HT-29 (cell line): ENCODE data around the gene NT5C. TPM values are rescaled to one million over a fixed set of nuclear protein-coding genes. Genes with fewer than 3 reads are reported as not detected.
"Not testable (repeated sequence)": the region's sequence is repeated elsewhere in the genome, so short reads cannot be mapped to it uniquely, and the experiment has no call there.

Source experiments
- DNase-seq: peaks from one replicate; pipeline ENCODE4 v3.0.0-alpha.2; 2015; ENCODE audit warnings: low spot score
- total RNA-seq: library from RNA; depleted of rRNA; stranded (reverse); fragments of >200 nt; shearing (Covaris generic); gene quantifications from 2 replicates; pipeline ENCODE4 v1.2.3, GENCODE V29; 2014

NT5C gene
- total RNA-seq, 1 experiment from 2014 or later = 233 TPM

DNA sequence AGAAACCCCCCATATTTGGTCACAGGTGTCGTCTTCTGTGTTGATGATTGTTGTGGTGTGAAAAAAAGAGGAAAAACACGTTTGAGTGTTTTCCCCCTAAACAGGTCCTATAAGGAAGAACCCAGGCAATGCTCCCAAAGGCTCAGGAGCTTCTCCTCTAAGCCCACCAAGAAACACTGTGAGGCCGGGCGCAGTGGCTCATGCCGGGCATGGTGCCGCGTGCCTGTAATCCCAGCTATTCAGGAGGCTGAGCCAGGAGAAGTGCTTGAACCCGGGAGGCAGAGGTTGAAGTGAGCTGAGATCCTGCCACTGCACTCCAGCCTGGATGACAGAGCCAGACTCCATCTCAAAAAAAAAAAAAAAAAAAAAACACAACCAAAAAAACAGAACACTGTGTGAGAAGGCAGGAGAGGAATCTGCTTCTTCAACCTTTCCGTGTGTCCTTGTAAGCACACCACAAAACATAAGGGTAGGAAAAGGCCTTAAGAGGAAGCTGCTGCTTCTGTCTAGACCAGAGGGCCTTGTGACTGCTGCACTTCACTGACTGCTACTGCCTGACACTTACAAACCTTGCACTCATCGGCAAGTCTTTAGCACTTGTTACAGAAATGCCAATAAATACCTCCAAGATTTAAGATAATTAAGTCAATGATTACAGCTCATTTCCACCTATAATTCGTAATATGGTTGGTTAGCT lies 13.4 kb upstream of the NT5C start:
- no peak for DNase-seq

DNA sequence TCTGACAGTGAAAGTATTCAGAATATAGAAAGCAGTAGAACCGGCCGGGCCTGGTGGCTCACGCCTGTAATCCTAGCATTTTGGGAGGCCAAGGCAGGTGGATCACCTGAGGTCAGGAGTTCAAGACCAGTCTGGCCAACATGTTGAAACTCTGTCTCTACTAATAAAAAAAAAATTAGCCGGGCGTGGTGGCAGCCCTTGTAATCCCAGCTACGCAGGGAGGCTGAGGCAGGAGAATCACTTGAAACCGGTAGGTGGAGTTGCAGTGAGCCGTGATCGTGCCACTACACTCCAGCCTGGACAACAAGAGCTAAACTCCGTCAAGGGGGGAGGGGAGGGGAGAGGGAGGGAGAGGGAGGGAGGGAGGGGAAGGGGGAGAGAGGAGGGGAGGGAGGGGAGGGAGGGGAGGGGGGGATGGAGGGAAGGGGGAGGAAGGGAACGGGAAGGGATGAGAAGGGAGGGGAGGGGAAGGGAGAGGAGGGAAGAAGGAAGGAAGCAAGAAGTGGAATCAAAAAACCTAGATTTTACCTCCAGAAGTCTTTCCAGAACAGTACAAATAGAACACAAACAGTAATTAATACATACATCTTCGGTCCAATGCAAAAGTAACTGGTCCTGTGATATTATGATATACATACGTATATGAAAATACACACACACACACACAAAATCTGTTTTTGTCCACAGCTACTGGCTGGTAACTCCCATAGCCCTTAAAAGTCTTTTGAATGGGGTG lies 10.9 kb upstream of the NT5C start:
- no peak for DNase-seq

DNA sequence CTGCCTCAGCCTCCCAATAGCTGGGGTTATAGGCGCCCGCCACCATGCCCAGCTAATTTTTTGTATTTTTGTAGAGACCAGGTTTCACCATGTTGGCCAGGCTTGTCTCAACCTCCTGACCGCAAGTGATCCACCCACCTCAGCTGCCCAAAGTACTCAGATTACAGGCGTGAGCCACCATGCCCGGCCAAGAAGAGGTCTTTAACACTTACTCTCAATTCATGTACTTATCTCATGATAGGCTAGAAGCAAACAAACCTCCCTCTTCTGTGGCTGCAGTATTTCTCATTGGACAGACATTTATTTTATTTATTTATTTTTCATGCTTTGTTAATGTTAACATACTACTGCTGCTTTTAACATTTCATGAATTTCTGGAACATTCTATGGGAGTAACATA lies 7.0 kb upstream of the NT5C start:
- no peak for DNase-seq

DNA sequence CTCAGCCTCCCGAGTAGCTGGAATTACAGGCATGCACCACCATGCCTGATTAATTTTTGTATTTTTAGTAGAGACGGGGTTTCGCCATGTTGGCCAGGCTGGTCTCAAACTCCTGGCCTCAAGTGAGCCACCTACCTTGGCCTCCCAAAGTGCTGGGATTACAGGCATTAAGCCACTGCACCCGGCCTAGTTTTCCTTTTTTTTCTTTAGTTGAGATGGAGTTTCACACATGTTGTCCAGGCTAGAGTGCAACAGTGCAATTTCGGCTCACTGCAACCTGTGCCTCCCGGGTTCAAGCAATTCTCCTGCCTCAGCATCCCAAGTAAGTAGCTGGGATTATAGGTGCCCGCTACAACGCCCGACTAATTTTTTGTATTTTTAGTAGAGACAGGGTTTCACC lies 6.2 kb upstream of the NT5C start:
- DNase-seq = not testable (repeated sequence)

DNA sequence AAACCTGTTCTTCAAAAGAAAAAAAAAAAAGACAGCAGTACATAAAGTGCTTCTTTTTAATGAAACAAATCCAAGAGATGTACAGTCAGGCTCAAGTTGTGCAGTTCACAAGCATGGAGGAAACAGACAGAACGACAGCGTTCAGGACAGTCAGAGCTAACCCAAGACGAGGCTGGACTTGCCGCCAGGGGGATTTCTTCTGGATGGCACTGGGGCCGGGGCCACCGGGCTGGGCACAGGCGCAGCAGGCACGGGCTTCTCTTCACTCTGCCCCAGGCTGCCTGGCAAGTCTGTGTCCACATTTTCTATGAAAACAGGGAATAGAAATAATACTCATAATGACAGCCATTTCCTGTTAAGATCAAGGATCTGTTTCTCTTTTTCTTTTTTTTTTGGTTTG lies 4.4 kb upstream of the NT5C start:
- no peak for DNase-seq

DNA sequence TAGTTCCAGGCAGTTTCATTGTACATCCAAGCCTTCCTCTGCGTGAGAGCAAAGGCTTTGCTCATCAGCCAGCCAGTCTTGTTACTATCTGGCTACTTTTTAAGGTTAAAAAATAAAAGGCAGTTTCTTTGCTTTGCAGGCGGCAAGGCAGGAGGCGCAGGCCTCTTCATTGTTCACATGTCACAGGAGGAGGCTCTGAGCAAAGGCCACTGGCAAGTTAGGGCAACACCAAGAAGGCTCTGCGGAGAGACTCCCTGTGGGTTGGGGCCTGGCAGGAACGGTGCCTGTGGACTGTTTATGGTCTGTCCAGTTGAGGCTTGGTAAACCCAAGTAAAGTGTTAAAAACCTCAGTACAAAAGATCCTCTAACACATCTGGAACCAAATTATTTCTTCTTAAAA lies 3.9 kb upstream of the NT5C start:
- no peak for DNase-seq

DNA sequence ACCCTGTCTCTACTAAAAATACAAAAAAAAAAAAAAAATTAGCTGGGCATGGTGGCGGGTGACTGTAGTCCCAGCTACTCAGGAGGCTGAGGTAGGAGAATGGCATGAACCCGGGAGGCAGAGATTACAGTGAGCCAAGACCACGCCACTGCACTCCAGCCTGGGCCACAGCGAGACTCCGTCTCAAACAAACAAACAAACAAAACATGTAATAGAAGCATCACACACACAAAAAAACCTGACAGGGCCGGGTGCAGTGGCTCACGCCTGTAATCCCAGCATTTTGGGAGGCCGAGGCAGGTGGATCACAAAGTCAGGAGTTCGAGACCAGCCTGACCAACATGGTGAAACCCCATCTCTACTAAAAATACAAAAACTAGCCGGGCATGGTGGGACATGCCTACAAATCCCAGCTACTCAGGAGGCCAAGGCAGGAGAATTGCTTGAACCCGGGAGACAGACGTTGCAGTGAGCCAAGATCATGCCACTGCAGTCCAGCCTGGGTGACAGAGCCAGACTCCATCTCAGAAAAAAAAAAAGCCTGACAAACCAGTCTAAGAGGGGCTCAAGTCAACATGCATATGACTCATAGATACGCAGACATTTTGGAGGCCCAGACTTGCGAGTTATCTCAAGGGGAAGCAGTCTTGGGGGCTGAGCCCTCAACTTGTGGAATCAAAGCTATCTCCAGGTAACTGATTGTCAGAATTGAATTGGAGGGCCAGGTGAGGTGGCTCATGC lies 2.2 kb upstream of the NT5C start:
- not testable (repeated sequence) for DNase-seq

DNA sequence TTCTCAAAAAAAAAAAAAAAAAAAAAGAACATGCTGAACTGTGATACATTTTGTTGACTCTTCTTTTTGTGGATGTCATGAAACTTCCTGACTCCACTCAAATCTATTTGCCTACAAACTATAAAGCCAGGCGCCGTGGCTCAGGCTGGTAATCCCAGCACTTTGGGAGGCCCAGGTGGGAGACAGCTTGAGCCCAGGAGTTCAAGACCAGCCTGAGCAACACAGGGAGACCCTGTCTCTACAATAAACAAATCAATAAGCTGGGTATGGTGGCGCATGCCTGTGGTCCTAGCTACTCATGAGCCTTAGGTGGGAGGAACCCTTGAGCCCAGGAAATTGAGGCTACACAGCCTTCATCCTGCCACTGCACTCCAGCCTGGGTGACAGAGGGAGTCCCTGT lies 1.5 kb upstream of the NT5C start:
- no peak for DNase-seq

DNA sequence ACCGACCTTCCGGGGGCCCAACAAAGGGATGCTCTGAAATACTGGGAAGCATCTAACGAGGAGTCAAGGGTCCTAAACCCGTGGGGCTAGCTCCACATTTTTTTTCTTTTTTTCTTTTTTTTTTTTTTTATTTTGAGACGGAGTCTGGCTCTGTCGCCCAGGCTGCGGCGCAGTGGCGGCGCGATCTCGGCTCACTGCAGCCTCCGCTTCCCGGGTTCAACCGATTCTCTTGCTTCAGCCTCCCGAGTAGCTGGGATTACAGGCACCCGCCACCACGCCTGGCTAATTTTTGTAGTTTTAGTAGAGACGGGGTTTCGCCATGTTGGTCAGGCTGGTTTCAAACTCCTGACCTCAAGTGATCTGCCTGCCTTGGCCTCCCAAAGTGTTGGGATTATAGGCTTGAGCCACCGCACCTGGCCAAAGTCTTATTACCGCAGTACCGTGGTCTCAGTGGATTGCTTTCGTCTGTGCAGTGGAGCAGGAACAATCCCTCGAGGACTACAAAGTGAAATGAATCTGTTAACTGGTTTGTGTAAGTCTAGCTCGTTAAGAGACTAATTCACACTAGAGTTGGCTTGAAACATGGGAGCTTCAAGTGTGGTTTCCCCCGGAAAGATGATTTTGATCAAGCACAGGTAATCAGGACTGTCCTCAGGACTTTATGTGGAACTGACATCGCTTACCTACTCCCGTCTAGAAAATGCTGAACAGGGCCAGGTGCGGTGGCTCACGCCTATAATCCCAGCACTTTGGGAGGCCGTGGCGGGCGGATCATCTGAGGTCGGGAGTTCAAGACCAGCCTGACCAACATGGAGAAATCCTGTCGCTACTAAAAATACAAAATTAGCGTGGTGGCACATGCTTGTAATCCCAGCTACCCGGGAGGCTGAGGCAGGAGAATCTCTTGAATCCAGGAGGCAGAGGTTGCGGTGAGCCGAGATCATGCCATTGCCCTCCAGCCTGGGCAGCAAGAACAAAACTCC lies 767 bp upstream of the NT5C start:
- not testable (repeated sequence) for DNase-seq

DNA sequence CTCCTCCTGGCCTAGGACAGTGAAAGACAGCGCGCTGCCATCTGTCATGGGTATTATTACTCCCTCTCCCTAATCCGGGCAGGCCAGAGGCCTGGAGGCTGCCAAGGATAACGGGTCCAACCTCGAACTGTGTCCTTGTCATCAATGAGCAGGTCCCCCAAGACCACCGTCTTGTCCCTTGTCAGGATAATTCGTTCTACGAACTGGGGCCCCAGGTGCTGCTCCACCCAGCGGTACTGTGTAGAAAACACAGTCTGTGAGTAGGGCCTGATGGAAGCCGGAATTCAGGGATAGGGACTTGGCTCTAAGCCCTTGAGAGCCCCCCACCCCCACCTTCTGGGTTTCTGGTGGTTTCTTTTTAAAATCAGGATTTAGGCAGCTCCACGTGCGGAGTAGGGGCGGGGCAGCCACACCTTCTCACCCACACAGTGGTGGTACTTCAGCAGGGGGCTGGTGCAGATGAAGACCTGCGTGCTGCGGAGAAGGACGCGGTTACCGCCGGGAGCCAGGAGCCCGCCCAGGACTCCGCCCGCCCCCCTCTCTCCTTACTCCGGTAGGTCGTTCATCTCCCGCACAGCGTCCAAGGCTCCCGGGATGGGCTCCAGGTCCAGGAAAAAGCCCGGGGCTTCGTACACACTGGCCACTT lies 787 bp downstream of the NT5C start:
- DNase-seq = peak; percentile 73

DNA sequence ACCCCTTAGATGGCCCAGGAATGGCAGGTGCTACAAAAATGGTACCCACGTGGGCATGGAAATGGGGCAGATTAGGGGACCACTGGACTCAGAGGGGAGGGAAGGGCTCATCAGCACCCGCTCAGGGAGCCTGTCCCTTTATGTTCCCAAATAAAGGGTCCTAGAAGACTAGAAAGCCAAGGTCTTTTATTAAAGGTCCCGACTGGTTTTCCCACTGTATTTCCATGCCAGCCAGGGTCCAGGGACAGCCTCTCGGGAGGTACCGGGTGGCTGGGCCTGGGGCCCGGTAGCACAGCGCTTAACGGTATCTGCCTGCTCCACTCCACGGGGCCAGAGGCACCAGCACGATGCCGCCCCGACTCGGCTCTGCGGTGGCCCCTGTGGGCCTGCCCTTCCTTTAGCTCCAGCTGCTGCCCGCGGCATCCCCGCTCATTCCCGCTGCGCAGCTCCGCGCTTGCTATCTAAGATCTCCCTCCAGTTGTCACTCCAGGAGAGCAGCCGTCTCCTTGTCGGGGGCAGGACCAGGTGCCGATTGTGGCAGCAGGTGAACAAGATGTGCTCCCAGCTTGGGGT lies 1.4 kb downstream of the NT5C start:
- no peak for DNase-seq

DNA sequence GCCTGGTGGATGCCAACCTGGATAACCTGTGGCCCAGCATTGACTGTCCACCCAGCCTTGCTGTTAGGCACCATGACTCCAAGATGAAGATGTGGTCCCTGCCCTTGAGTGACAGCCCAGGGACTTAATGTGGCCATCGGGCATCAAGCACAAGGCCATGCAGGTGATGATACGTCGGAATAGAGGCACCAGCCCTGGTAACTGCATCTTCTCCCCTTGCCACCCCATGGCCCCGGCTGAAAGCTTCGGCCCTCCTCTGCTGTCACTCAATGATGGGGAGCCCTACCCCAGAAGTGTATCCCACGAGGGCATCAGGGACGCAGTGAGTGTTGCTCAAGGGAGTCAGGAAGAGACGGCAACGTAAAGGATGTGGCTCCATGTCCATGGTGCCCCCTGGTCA lies 2.0 kb downstream of the NT5C start:
- no peak for DNase-seq

DNA sequence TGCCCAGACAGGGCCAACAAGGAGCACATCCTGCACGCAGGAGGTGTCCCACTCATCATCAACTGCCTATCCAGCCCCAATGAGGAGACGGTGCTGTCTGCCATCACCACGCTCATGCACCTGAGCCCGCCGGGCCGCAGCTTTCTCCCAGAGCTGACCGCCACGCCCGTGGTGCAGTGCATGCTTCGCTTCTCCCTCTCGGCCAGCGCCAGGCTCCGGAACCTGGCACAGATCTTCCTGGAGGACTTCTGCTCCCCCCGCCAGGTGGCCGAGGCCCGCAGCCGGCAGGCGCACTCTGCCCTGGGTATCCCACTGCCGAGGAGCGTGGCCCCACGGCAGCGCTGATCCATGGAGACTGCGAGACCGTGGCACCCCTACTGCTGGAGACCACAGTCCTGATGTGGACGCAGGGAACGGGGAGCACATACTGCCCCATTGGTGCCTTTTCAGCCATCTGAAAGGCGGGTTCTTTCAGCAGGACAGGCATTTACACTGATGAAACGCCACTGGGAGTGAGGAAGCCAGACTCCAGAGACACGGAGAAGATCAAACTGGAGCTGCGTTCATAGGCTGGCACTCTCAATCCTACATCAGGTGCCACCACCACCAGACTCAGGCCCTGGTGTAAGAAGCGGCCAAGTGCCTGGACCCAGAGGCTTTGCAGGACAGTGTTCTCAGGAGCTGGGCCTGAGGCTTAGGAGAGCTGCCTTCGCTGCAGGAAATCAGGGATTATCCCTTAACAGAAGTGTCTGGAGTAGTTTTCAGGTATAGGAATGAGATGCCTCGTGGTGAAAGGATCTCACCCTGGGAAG lies 2.6 kb downstream of the NT5C start:
- no peak for DNase-seq

DNA sequence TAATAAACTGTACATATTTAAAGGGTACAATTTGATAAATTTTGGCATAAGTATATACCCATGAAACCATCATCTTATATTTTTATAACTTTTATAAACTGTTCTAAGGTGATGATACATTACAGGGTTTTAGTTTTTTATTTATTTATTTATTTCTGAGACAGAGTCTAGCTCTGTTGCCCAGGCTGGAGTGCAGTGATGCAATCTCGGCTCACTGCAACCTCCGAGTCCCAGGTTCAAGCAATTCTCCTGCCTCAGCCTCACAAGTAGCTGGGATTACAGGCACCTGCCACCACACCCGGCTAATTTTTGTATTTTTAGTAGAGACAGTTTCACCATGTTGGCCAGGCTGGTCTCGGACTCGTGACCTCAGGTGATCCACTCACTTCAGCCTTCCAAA lies 3.6 kb downstream of the NT5C start:
- DNase-seq = not testable (repeated sequence)

DNA sequence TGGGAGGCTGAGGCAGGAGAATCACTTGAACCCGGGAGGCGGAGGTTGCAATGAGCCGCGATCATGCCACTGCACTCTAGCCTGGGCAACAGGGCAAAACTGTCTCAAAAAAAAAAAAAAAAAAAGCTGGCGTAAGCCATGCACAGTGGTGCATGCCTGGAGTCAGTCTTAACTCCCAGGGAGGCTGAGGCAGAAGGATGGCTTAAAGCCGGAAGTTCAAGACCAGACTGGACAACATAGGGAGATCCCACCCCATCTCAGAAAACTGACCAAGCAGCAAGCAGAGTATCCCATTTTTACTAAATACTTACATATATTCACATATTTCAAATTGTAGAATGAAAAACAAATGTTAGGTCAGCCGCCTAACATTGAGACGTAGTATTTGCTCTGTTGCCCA lies 4.6 kb downstream of the NT5C start:
- DNase-seq = no peak

DNA sequence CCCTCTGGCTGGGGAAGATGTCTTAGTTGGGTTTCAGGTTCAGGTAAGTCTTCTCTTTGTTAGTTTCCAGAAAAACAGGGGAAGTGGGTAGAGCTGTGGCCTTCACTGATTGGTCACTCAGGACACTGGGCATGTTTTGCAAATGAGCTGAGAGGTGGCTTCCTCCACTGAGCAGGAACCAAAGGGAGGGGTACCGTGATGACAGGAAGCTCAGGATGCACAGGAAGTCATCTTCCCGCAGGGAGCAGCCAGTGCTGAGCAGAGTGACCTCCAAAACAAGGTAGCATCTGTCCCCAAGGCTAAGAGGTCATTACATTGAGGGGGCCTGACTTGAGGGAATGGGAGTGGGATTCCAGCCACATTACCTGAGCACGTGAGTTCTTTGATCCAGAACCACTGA lies 5.6 kb downstream of the NT5C start:
- DNase-seq = no peak

DNA sequence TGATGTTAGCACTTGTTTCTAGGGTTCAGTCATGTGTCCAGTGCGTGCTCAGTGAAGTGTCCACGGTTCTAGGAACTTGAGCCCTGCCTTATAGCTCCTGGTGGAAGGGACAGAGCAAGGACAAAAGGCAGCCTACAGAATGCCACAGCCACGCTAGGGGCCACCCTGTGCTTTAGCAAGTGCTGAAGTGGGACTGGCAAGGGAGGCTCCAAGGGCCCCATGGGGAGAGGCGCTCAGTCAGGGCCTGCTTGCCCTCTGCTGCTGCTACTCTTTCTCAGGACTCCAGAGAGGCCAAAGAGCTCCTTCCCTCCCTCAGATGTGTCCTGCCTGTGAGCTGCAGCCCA lies 6.8 kb downstream of the NT5C start:
- DNase-seq = no peak

DNA sequence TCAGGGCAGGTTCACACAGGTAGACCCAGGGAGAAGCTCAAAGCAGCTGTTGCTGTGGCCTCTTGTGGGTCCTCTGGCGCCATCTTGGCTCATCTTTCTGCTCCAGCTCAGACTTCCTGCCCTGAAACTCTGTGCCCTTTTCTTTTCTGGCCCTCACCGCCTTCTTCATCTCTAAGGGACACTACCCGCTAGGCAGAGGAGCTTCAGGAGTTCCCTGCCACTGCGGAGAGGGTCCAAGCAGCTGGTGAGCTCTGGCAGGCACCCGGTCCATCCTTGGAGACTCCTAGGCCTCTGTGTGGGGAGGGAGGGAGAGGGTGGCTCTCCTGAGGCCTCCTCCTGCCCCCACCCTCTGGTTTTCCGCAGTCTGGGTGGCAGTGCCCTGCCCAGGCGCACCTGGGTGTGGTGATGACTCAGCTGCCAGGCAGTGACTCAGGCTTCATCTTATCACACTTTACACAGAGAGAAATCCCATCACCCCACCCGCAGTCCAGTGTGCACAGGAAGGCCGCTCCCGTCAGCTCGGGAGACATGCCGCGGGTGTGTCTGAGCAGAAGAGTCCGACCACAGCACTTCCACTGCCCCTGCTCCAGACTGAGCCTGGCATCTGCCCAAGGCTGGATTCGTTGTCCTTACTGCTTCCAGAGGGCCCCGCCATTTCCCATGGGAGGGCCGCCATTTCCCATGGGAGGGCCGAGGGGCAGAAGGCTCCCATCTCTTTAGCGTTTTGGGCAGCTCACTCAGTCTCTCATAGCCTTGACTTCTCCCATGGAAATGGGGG lies 7.3 kb downstream of the NT5C start:
- peak; percentile 96 for DNase-seq

DNA sequence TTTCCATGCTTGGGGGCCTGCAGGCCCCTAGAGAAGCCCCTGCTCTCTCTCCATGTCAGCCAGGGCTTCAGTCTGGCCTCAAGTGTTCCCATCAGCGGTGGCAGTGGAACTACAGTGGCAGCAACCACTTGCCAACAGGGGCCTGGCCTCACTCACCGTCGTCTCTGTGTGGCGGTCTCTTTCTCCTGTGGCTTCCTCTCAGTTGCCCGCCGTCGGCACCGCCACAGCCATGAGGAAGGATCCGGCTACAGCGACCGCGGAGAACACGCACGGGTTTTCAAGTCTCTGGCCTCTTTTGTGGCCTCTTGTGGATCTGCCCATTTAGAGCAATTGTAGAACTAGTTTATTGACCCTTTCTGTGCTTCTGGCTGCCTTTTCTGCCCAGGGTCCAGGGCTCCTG lies 13.2 kb downstream of the NT5C start:
- DNase-seq = no peak
